Astrocyte (in vitro differentiated cells and primary cell): ENCODE measurements around the gene PPP4R2.

Experiments used
- EZH2 ChIP-seq: IDR thresholded peaks from 2 replicates; pipeline ENCODE4 v1.6.1; 2012; ENCODE audit warnings: mild to moderate bottlenecking, low read length, inconsistent platforms; ENCODE audit not compliant: insufficient read depth
- TF ChIP-seq, protein P1 (sequence below): IDR thresholded peaks from 2 replicates; pipeline ENCODE4 v1.5.1; 2011; ENCODE audit warnings: low read depth, mild to moderate bottlenecking, inconsistent platforms, low read length, moderate library complexity; ENCODE audit not compliant: insufficient read depth

DNA sequence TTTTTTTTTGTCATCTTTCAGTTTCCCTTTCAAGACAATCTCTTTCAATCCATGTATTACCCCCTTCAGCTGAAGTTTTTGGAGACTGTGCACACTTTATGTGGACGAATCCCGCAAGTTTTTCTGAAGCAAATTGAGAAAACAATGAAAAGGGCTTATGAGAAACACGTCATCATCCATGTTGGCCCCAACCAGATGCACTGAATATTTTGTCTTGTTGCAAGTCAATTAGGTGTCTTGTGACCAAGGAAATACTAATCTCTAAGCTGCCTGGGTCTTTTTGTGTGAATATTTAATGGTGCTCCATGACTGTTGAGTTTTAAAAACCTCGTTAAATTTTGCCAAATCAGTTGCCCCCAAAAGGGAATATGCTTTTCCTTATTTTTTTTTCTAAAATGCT lies 21.7 kb upstream of the PPP4R2 start:
- TF ChIP-seq, protein P1, sequence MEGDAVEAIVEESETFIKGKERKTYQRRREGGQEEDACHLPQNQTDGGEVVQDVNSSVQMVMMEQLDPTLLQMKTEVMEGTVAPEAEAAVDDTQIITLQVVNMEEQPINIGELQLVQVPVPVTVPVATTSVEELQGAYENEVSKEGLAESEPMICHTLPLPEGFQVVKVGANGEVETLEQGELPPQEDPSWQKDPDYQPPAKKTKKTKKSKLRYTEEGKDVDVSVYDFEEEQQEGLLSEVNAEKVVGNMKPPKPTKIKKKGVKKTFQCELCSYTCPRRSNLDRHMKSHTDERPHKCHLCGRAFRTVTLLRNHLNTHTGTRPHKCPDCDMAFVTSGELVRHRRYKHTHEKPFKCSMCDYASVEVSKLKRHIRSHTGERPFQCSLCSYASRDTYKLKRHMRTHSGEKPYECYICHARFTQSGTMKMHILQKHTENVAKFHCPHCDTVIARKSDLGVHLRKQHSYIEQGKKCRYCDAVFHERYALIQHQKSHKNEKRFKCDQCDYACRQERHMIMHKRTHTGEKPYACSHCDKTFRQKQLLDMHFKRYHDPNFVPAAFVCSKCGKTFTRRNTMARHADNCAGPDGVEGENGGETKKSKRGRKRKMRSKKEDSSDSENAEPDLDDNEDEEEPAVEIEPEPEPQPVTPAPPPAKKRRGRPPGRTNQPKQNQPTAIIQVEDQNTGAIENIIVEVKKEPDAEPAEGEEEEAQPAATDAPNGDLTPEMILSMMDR: no peak
- no peak for TF ChIP-seq EZH2
